Prostate gland (tissue), 2 donors: Measurements from ENCODE around the gene DMRTB1. TPM values are rescaled to one million over a fixed set of nuclear protein-coding genes. Genes with fewer than 3 reads are reported as not detected.

ENCODE experiments used
- DNase-seq: peaks from one replicate; pipeline ENCODE4 v3.0.0-alpha.2; 2019; ENCODE audit warnings: low spot score
- H3K27ac ChIP-seq, 2 donors: fragments of 200-600 bp; sonication (generic); 2 replicates each; pipeline ENCODE4 v1.5.1; 2017 to 2019
- H3K27me3 ChIP-seq: fragments of 200-600 bp; sonication (generic); replicated peaks from 2 replicates; pipeline ENCODE4 v1.5.1; 2019; ENCODE audit not compliant: insufficient read depth
- H3K36me3 ChIP-seq, 2 donors: fragments of 200-600 bp; sonication (generic); 1 replicate in 1 of 2; 2 replicates in 1 of 2; pipeline versions ENCODE4 v1.5.1 to v1.8.1; 2017 to 2019
- H3K4me1 ChIP-seq: fragments of 200-600 bp; sonication (generic); replicated peaks from 2 replicates; pipeline ENCODE4 v1.5.1; 2019
- H3K4me3 ChIP-seq, 2 donors: fragments of 200-600 bp; sonication (generic); 2 replicates each; pipeline ENCODE4 v1.5.1; 2017 to 2019
- H3K9me3 ChIP-seq: fragments of 200-600 bp; sonication (generic); 2 replicates; pipeline ENCODE4 v1.5.1; 2017
- CTCF ChIP-seq, 4 experiments: fragments of 200-600 bp in 2 of 4; fragments of 450-650 bp in 2 of 4; sonication (generic) in 2 of 4; IDR thresholded peaks; 1 replicate in 3 of 4; 2 replicates in 1 of 4; pipeline ENCODE4 v1.5.1; 2016 to 2019; ENCODE audit warnings: antibody characterized with exemption in 4 of 4, mild to moderate bottlenecking in 2 of 4, moderate library complexity in 2 of 4
- POLR2A ChIP-seq: fragments of 450-650 bp; IDR thresholded peaks from one replicate; pipeline ENCODE4 v1.6.1; 2016; ENCODE audit warnings: antibody characterized with exemption, mild to moderate bottlenecking
- POLR2AphosphoS5 ChIP-seq: sonication (generic); formaldehyde crosslinking; IDR thresholded peaks from one replicate; pipeline ENCODE4 v1.6.1; 2017; ENCODE audit warnings: antibody characterized with exemption
- WGBS: methylation state at CpG from one replicate; pipeline ENCODE4 v1.1.5; 2018; 5-methylcytosine and 5-hydroxymethylcytosine counted together
- intact Hi-C: fragments of 100-400 bp; cut with DNase I; formaldehyde crosslinking; loops from one replicate; pipeline ENCODE4 v1.14.2; 2022
- total RNA-seq, 2 donors: library from RNA; depleted of rRNA; stranded (reverse); fragments of >200 nt; gene quantifications; one replicate each; pipeline ENCODE4 v1.1.0, GENCODE V29; 2016

The DMRTB1 gene
- total RNA-seq, 2 donors from 2014 or later, result 14.3 TPM; not detected in 1

GRCh38 chr1:53421208-53421607 is 38.0 kb upstream of the DMRTB1 start:
- H3K27ac ChIP-seq, result no peak overlapping the region
- H3K27me3 ChIP-seq, result no peaks in the 10 kb centered on the region
- 100% methylated on average over 1 of the region's 1 CpG for WGBS
- TF ChIP-seq CTCF (IDR thresholded peaks at IDR 0.05), result no peak
- no peak for TF ChIP-seq POLR2A
- TF ChIP-seq POLR2AphosphoS5, result no peak
- no peaks in the 10 kb centered on the region for H3K36me3 ChIP-seq
- H3K4me3 ChIP-seq, result no peak overlapping the region
- H3K4me1 ChIP-seq, result no peaks in the 10 kb centered on the region
- intact Hi-C loops, result no loop called here
- H3K9me3 ChIP-seq, result no peaks in the 10 kb centered on the region
- no peak for DNase-seq

GRCh38 chr1:53430261-53430660 is 28.9 kb upstream of the DMRTB1 start:
- TF ChIP-seq POLR2AphosphoS5 (no peak), CTCF (IDR thresholded peaks at IDR 0.05) (no peak), POLR2A (no peak)
- intact Hi-C loops, result no loop called here
- no peak overlapping the region for H3K4me3 ChIP-seq
- no peaks in the 10 kb centered on the region for H3K9me3 ChIP-seq
- no peaks in the 10 kb centered on the region for H3K4me1 ChIP-seq
- H3K27me3 ChIP-seq, result no peaks in the 10 kb centered on the region
- whole genome bisulfite sequencing, result 33% methylated on average over 5 of the region's 5 CpGs
- H3K36me3 ChIP-seq, result no peaks in the 10 kb centered on the region
- no peak overlapping the region for H3K27ac ChIP-seq
- no peak for DNase-seq

- Histone ChIP-seq H3K4me1 (no peaks in the 10 kb centered on the region), H3K9me3 (no peaks in the 10 kb centered on the region), H3K36me3 (no peaks in the 10 kb centered on the region), H3K27ac (no peak overlapping the region), H3K4me3 (no peak overlapping the region), H3K27me3 (no peaks in the 10 kb centered on the region)
- intact Hi-C loops, result no loop called here
- TF ChIP-seq POLR2AphosphoS5 (no peak), POLR2A (no peak), CTCF (IDR thresholded peaks at IDR 0.05) (no peak)
- DNase-seq, result no peak
These were observed 28.4 kb upstream of the DMRTB1 start for GRCh38 chr1:53430779-53431178.

GRCh38 chr1:53431244-53431643 is 28.0 kb upstream of the DMRTB1 start:
- Histone ChIP-seq H3K27me3 (no peaks in the 10 kb centered on the region), H3K27ac (no peak overlapping the region), H3K4me1 (no peaks in the 10 kb centered on the region), H3K4me3 (no peak overlapping the region), H3K36me3 (no peaks in the 10 kb centered on the region), H3K9me3 (no peaks in the 10 kb centered on the region)
- WGBS, result 90% methylated on average over 4 of the region's 4 CpGs
- intact Hi-C loops, result no loop called here
- no peak for TF ChIP-seq CTCF (IDR thresholded peaks at IDR 0.05)
- no peak for TF ChIP-seq POLR2AphosphoS5
- no peak for TF ChIP-seq POLR2A
- no peak for DNase-seq

- 52% methylated on average over 5 of the region's 5 CpGs for WGBS
- intact Hi-C loops, result no loop called here
- Histone ChIP-seq H3K4me1 (no peaks in the 10 kb centered on the region), H3K36me3 (no peaks in the 10 kb centered on the region), H3K4me3 (no peak overlapping the region), H3K27ac (no peak overlapping the region), H3K27me3 (no peaks in the 10 kb centered on the region), H3K9me3 (no peaks in the 10 kb centered on the region)
- no peak for DNase-seq
- TF ChIP-seq POLR2A (no peak), CTCF (IDR thresholded peaks at IDR 0.05) (no peak), POLR2AphosphoS5 (no peak)
These were observed 27.2 kb upstream of the DMRTB1 start for GRCh38 chr1:53431805-53432565.
